GM12865 (cell line): ENCODE results near the gene FGD4.

Source experiments
- DNase-seq: peaks from one replicate; pipeline ENCODE4 v3.0.0; 2010; ENCODE audit warnings: low read depth
- H3K4me3 ChIP-seq: 2 replicates; pipeline ENCODE4 v1.5.1; 2011; ENCODE audit warnings: mild to moderate bottlenecking, low read depth, low read length, control low read depth
- CTCF ChIP-seq: IDR thresholded peaks from 2 replicates; pipeline ENCODE4 v1.5.1; 2011; ENCODE audit warnings: low read length, control low read depth, low read depth, inconsistent platforms; ENCODE audit not compliant: insufficient read depth; ENCODE audit errors: missing control alignments

The FGD4 gene

GRCh38 chr12:32390572-32391219 is 8.7 kb upstream of the FGD4 start:
- DNase-seq = no peak
- no peak for TF ChIP-seq CTCF
- no peak overlapping the region for H3K4me3 ChIP-seq

GRCh38 chr12:32395026-32395425 is 4.3 kb upstream of the FGD4 start:
- no peak overlapping the region for H3K4me3 ChIP-seq
- no peak for DNase-seq
- no peak for TF ChIP-seq CTCF

GRCh38 chr12:32397696-32398095 is 1.7 kb upstream of the FGD4 start:
- DNase-seq = no peak
- no peak overlapping the region for H3K4me3 ChIP-seq
- no peak for TF ChIP-seq CTCF

- TF ChIP-seq CTCF = no peak
- no peak for DNase-seq
Measured at GRCh38 chr12:32398181-32398580, 1.2 kb upstream of the FGD4 start.

GRCh38 chr12:32398816-32399369 is 465 bp upstream of the FGD4 start:
- TF ChIP-seq CTCF = no peak
- no peak for DNase-seq
- H3K4me3 ChIP-seq = peak overlapping the region; percentile 73; the same call in 1 of the 2 replicates

More at GRCh38 chr12:32398181-32398580, 1.2 kb upstream of the FGD4 start:
- no peak overlapping the region for H3K4me3 ChIP-seq

GRCh38 chr12:32400114-32400672 is 835 bp downstream of the FGD4 start:
- peak overlapping the region; percentile 73 for H3K4me3 ChIP-seq
- no peak for DNase-seq
- TF ChIP-seq CTCF = no peak

GRCh38 chr12:32400866-32401265 is 1.5 kb downstream of the FGD4 start:
- no peak overlapping the region for H3K4me3 ChIP-seq
- no peak for DNase-seq
- TF ChIP-seq CTCF = no peak
